Thymus (tissue), 11 donors: ENCODE measurements around the gene KERA. TPM values are rescaled to one million over a fixed set of nuclear protein-coding genes. Genes with fewer than 3 reads are reported as not detected.

Experiments used
- DNase-seq, 9 donors: peaks; one replicate each; pipeline ENCODE4 v3.0.0-alpha.2; 2013; ENCODE audit warnings: low spot score in 9 of 9, low read depth in 6 of 9, missing footprints in 1 of 9
- H3K27ac ChIP-seq, 2 donors: one replicate each; pipeline ENCODE4 v1.5.1; 2013; ENCODE audit warnings: control low read depth in 1 of 2, low read depth in 1 of 2, low read length in 1 of 2, mild to moderate bottlenecking in 1 of 2, moderate library complexity in 1 of 2
- H3K27me3 ChIP-seq, 2 donors: one replicate each; pipeline ENCODE4 v1.5.1; 2013; ENCODE audit warnings: low read length in 1 of 2; ENCODE audit not compliant: control insufficient read depth in 2 of 2, insufficient read depth in 1 of 2
- H3K36me3 ChIP-seq, 2 donors: one replicate each; pipeline ENCODE4 v1.5.1; 2013; ENCODE audit warnings: low read length in 1 of 2, mild to moderate bottlenecking in 1 of 2, moderate library complexity in 1 of 2; ENCODE audit not compliant: control insufficient read depth in 2 of 2, insufficient read depth in 2 of 2
- H3K4me1 ChIP-seq, 2 donors: one replicate each; pipeline ENCODE4 v1.5.1; 2013; ENCODE audit warnings: low read length in 2 of 2; ENCODE audit not compliant: control insufficient read depth in 2 of 2, insufficient read depth in 2 of 2
- H3K4me3 ChIP-seq, 2 donors: one replicate each; pipeline ENCODE4 v1.5.1; 2013; ENCODE audit warnings: low read length in 2 of 2, control low read depth in 1 of 2, mild to moderate bottlenecking in 1 of 2
- H3K9me3 ChIP-seq, 2 donors: one replicate each; pipeline ENCODE4 v1.5.1; 2013; ENCODE audit warnings: low read length in 1 of 2, mild to moderate bottlenecking in 1 of 2; ENCODE audit not compliant: control insufficient read depth in 2 of 2, insufficient read depth in 1 of 2
- WGBS: extraction: QIAGEN DNeasy Blood & Tissue Kit; methylation state at CpG from one replicate; pipeline ENCODE4 v1.1.7; 2013; 5-methylcytosine and 5-hydroxymethylcytosine counted together
- polyA plus RNA-seq: library from polyadenylated mRNA; stranded (reverse); fragments of 200-250 nt; gene quantifications from one replicate; pipeline ENCODE4 v1.2.3, GENCODE V29; 2013
- total RNA-seq: library from RNA; stranded (reverse); fragments of 120-200 nt; gene quantifications from one replicate; pipeline ENCODE4 v1.2.4, GENCODE V29; 2013
- donor health status: healthy.

The KERA gene
- total and polyA plus RNA-seq, 2 donors = 0.05 to 0.09 TPM

DNA sequence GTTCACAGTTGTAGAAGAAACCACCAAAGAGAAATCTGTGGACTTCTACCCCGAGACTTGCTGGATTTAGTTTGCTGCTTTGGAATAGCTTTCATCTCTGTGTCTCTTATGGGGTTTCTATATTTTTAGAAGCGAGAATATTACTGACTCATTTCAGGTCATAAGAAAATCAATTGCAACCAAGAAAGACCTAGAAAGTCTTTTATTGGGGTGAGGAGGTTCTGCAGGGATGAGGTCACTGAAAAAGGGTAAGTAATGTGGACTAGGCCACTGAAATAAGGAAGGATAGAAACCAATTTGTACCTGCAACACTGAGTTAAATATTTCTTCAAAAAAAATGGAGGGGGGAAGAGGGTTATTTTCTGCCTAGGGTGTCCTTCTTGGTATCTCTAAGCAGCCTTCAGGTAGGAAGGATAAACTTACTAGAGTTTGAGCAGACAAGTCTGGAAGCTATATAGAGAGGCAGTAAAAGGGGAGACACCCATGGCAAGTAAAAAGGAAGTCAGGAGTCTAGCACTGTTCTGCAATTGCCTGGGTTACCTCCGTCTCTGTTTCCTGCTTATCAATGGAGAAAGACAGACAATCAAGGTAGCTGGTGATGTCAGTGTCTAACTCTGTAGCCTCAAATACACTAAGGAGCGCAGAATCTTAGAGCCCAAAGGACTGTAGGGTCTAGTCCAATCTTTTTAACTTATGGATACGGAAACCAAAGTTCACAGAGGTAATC, 19.6 kb upstream of the KERA start:
- 90% methylated on average over 5 of the region's 5 CpGs for WGBS

DNA sequence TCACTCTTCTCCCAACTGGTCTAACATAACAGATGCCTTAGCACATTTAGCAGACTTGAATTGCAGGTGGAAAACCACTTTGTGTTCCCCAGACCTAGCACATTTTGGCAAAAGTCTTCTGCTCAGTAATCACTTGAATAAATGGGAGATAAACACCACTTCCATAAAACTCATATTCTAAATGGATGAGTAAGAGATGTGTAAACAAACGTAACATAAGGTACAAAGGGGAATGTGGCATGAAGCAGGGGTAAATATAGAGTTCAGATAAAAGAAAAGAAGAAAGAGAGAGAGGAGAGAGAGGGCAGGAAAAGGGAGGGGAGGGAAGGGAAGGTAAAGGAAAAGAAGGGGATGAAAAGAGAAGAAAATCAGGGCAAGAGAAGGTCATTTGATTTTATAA, 17.0 kb upstream of the KERA start:
- WGBS = 96% methylated on average over 1 of the region's 1 CpG
- H3K36me3 ChIP-seq = no peaks in the 10 kb centered on the region
- H3K4me3 ChIP-seq = no peak overlapping the region
- no peak for DNase-seq
- no peaks in the 10 kb centered on the region for H3K9me3 ChIP-seq
- no peaks in the 10 kb centered on the region for H3K27me3 ChIP-seq
- no peaks in the 10 kb centered on the region for H3K4me1 ChIP-seq
- H3K27ac ChIP-seq = no peak overlapping the region

More for the DNA sequence above, 19.6 kb upstream of the KERA start:
- no peaks in the 10 kb centered on the region for H3K27me3 ChIP-seq
- no peak for DNase-seq
- H3K36me3 ChIP-seq = no peaks in the 10 kb centered on the region
- no peaks in the 10 kb centered on the region for H3K9me3 ChIP-seq
- no peak overlapping the region for H3K4me3 ChIP-seq
- H3K27ac ChIP-seq = no peak overlapping the region
- no peaks in the 10 kb centered on the region for H3K4me1 ChIP-seq

DNA sequence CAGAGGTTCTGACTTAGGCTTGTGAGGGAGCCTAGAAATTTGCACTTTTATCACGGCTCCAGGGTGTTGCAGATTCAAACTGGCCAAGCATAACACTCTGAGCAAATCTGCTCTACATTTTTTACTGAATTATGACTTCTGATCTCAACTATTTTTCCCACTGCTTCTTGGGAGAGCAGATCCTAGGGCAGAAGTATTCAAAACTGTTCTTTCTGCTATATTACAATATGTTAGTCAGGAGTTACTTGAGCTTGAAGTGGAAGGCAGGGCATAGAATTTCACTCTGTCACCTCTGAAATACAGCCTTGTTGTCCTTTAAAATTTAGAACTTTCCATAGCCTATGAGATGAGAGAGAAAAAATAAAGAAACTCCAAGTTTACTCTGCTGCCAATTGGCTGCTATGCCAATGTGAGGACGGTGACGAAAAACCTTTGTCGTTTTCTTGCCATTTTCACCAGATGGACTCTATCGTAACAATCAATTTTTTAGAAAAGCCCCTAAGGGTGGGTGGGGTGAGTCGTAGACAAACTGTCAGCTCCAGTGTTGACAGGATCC, 16.4 kb upstream of the KERA start:
- H3K27ac ChIP-seq = no peak overlapping the region
- WGBS = 79% methylated on average over 6 of the region's 6 CpGs
- DNase-seq = no peak

DNA sequence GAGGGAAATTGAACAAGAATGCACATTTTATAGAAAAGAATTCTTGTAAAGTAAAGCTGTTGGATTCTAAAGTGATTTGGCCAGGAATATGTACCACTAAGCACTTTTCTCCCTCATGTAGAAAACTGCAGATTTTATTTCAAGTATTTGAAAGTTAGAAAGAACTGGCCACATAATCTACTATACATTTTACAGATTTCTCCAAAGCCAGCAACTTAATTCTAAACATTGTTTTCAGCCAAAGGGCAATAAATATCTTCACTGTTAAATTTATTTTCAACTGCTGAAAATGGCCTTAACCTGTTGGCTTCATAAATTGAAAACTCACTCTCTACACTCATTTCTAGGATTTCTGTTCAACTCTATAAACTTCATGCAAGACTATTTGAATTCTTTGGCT, 15.6 kb upstream of the KERA start:
- DNase-seq = no peak
- Histone ChIP-seq H3K36me3 (no peaks in the 10 kb centered on the region), H3K4me1 (no peaks in the 10 kb centered on the region), H3K27me3 (no peaks in the 10 kb centered on the region), H3K4me3 (no peak overlapping the region), H3K27ac (no peak overlapping the region), H3K9me3 (no peaks in the 10 kb centered on the region)

More for the DNA sequence above, 16.4 kb upstream of the KERA start:
- Histone ChIP-seq H3K36me3 (no peaks in the 10 kb centered on the region), H3K4me1 (no peaks in the 10 kb centered on the region), H3K9me3 (no peaks in the 10 kb centered on the region), H3K27me3 (no peaks in the 10 kb centered on the region), H3K4me3 (no peak overlapping the region)

DNA sequence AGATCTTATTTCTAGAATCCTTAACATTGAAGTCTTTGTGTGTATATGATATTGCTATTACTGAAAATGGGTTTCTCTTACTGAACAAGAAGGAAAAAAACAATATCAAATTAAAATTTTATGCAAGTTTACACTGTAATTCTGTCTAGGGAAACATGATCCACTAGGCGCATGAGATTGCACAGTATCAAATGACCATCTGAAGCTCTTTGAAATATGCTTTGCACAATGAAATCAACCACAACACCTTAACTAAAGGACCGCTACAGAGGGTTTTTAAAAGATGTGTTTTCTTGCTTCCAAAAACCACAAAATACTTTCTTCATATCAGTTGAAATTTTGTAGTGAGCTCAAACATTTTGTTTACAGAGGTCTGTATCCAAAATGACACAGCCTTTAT, 15.1 kb upstream of the KERA start:
- Histone ChIP-seq H3K9me3 (no peaks in the 10 kb centered on the region), H3K36me3 (no peaks in the 10 kb centered on the region), H3K4me3 (no peak overlapping the region), H3K4me1 (no peaks in the 10 kb centered on the region), H3K27ac (no peak overlapping the region), H3K27me3 (no peaks in the 10 kb centered on the region)
- 84% methylated on average over 2 of the region's 2 CpGs for WGBS
- no peak for DNase-seq

DNA sequence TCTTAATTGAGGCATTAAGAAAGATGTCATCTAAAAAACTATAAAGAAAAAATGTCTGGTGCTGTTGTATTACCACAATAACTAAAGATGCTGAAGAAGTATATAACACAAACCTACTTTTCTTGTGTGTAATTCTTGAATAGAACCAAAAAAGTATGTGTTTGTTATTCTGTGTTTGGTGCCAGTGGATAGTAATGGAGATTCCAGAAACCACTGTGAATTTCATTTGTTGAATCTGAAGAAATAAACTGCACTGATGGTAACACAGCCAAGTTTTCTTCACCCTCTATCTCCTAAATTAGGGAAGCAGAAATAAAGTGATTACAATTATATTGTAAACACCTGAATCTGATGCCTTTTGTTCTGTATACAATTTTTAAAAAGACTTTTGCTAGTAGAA, 13.1 kb upstream of the KERA start:
- no peaks in the 10 kb centered on the region for H3K36me3 ChIP-seq
- H3K4me3 ChIP-seq = no peak overlapping the region
- H3K9me3 ChIP-seq = no peaks in the 10 kb centered on the region
- no peaks in the 10 kb centered on the region for H3K4me1 ChIP-seq
- DNase-seq = no peak
- H3K27ac ChIP-seq = no peak overlapping the region
- no peaks in the 10 kb centered on the region for H3K27me3 ChIP-seq

DNA sequence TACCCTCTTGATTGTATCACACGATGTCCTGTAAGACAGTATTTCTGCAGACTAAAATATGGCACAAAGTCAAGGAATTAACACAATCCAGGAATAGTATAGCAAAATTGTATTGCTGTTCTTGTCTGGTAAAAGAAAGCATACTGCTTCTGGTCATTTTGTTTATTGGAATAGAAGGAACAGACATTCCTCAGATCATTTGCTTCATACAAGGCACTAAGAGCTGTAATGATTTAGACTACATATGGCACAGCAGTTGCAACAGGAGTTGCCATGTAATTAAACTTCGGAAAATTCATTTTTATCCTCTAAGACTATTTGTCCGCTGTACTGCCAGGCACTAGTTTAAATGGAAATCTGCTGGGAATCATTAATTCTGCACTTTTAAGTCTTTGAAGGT, 7.6 kb upstream of the KERA start:
- Histone ChIP-seq H3K9me3 (no peaks in the 10 kb centered on the region), H3K4me3 (no peak overlapping the region), H3K4me1 (no peaks in the 10 kb centered on the region), H3K27ac (no peak overlapping the region), H3K27me3 (no peaks in the 10 kb centered on the region), H3K36me3 (no peaks in the 10 kb centered on the region)
- no peak for DNase-seq
- WGBS = 98% methylated on average over 3 of the region's 3 CpGs

DNA sequence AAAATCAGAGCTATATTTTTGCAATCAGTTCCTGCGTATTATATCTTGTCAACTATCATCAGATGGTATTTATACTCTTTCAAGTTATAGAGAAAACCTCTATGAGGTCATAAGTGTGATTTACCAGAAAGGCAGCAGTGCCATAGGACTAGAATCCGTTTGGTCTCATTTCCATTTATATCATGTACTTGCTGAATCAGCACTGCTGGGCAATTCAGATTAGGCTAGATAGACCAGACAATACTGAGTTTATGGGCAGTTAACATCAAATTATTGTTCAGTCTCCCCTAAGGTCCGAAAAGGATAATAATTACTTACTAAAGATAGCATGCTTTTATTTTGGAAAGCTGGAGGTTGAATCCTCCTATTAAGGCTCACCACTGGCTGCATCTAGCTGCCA, 6.8 kb upstream of the KERA start:
- no peak overlapping the region for H3K4me3 ChIP-seq
- H3K36me3 ChIP-seq = no peaks in the 10 kb centered on the region
- no peak overlapping the region for H3K27ac ChIP-seq
- WGBS = 79% methylated on average over 3 of the region's 3 CpGs
- no peaks in the 10 kb centered on the region for H3K27me3 ChIP-seq
- no peaks in the 10 kb centered on the region for H3K4me1 ChIP-seq
- H3K9me3 ChIP-seq = no peaks in the 10 kb centered on the region
- no peak for DNase-seq

DNA sequence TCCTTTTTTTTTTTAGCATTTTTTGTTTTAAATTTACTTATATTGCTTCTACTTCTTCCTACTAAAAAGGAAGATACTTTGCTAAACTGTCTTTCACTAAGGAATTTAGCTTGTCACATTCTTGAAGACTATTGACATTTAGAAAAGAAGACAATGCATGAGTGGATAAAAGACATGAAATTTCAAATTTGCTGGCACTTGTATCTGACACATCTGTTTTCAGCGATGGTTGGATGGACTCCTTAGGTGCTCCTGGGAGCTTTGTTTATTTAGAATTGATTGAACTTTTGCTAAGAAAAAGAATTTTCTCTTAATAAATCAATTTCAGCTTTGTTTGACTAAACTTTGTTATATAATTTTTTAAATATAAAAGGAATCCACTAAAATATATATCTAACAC, 3.3 kb upstream of the KERA start:
- Histone ChIP-seq H3K4me3 (no peak overlapping the region), H3K27me3 (no peaks in the 10 kb centered on the region), H3K27ac (no peak overlapping the region), H3K36me3 (no peaks in the 10 kb centered on the region), H3K9me3 (no peaks in the 10 kb centered on the region), H3K4me1 (no peaks in the 10 kb centered on the region)
- no peak for DNase-seq
- WGBS = 95% methylated on average over 1 of the region's 1 CpG
